ENCODE measurements around the gene CARD10.

CARD10 gene

GRCh38 chr22:37564111-37564711 lies 45.0 kb upstream of the CARD10 start:
- H3K4me3 ChIP-seq (ENCODE audit: low read length) = peak overlapping the region; percentile 25
- DNase-seq (ENCODE audit: low read depth) = no peak
- TF ChIP-seq CTCF (conservative IDR thresholded peaks at IDR 0.05; ENCODE audit: low read depth, low read length) = no peak

DNA sequence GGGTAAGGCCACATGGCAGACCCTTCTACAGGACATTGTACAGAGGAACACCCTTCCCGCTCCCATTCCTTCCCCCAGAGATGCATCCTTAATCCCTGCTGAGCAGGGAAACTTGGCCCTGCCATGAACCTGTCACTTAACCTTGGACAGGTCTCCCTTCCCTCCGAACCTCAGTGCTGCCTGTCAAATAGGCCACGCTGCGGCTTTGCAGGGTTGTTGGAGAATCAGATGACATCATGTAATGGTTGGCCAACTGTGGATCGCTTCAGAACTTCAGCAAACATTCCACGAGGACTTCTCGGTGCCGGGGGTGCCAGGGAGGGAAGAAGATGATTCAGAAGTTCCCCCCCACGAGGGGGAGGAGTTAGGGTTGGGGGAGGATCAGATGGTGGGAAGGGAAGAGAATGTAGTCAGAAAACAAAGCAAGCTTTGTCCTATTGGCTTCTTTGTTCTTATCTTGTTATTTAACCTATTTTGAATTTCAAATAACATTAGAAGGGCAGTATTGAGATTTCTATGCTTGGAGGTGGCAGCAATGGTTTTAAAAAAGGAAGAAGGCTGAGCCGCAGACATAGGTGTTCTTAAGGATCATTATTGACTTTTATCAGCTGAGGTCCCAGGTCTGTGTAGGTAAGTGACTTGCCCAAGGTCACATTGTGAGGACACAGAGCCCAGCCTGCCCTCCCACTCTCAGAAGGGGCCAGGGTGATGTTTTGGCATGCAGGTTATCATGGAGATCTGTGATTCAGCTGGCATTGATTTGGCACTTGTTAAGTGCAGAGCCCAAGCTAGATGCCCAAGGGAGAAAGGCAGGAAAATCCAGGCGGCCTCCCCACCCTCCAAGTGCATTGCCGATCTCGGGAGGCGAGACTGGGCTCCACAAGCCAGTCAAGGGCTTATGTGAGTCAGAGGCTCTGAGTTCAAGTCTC lies 44.2 kb upstream of the CARD10 start:
- peak overlapping the region; percentile 25 for H3K4me3 ChIP-seq (ENCODE audit: low read length)
- DNase-seq (ENCODE audit: low read depth) = peak; percentile 87
- no peak for TF ChIP-seq CTCF (conservative IDR thresholded peaks at IDR 0.05; ENCODE audit: low read depth, low read length)

DNA sequence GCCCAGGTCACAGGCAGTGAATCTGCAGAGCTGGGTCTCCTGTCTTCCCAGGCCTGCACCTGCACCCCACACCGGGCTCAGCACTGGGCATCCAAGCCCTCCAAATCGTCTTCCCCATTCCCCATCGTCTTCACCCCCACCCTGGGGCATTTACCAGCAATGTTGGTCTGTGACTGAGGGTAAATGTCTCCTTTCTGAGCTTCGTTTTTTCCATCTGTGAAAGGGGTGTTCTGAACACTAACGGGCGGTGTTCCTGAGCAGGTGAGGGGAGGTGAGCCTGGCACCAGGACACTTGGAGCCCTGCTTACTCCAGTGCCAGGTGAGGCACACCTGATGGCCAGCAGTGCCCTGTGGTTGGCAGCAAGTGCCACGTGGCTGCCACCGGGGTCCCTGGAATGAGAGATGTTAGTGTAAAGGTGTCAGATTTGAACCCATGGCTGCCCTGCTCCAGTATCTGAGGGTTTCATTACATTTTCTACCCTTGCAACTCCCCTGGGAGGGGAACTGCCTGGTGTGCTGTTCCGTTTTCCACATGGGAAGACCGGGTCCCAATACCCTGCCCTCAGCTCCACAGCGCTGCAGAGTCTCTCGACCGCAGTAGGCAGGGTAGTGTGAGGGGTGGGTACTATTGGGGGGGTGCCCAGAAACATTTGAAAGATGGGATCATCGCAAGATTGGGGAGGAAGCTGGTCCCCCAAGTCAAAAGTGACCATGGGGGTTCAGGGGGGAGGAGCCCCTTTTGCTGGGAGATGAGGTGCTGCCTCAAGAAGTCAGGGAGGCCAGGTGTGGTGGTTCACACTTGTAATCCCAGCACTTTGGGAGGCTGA lies 43.0 kb upstream of the CARD10 start:
- no peak for TF ChIP-seq CTCF (conservative IDR thresholded peaks at IDR 0.05; ENCODE audit: low read depth, low read length)
- peak overlapping the region; percentile 78 for H3K4me3 ChIP-seq (ENCODE audit: low read length)
- no peak for DNase-seq (ENCODE audit: low read depth)

- no peak for DNase-seq (ENCODE audit: low read depth)
- TF ChIP-seq CTCF (conservative IDR thresholded peaks at IDR 0.05; ENCODE audit: low read depth, low read length) = peak; percentile 85
- H3K4me3 ChIP-seq (ENCODE audit: low read length) = peak overlapping the region; percentile 78
Observed at GRCh38 chr22:37561212-37562048, 42.2 kb upstream of the CARD10 start.

GRCh38 chr22:37560608-37561211 lies 41.5 kb upstream of the CARD10 start:
- TF ChIP-seq CTCF (conservative IDR thresholded peaks at IDR 0.05; ENCODE audit: low read depth, low read length) = no peak
- peak overlapping the region; percentile 78 for H3K4me3 ChIP-seq (ENCODE audit: low read length)
- no peak for DNase-seq (ENCODE audit: low read depth)

Measured in retinal pigment epithelial cell (primary cell).